ENCODE results near the gene PCMTD2. TPM values are rescaled to one million over a fixed set of nuclear protein-coding genes. Genes with fewer than 3 reads are reported as not detected.
"Not testable (repeated sequence)": the region's sequence is repeated elsewhere in the genome, so short reads cannot be mapped to it uniquely, and the experiment has no call there.

The PCMTD2 gene
- polyA plus RNA-seq, 10 donors = 44.3 to 89.0 (median 58.3) TPM

GRCh38 chr20:64222851-64223525 lies 32.6 kb upstream of the PCMTD2 start:
- no peak for DNase-seq

- DNase-seq = peak in 2 of 3 donors; percentile 59 to 80
These were observed 32.0 kb upstream of the PCMTD2 start for GRCh38 chr20:64223526-64224067.

GRCh38 chr20:64224351-64225170 lies 31.0 kb upstream of the PCMTD2 start:
- peak; percentile 84 to 93 (median 86) for DNase-seq

- no peak for DNase-seq
These were observed 30.4 kb upstream of the PCMTD2 start for GRCh38 chr20:64225171-64225595.

GRCh38 chr20:64225828-64226598 lies 29.5 kb upstream of the PCMTD2 start:
- no peak for DNase-seq

GRCh38 chr20:64226686-64227580 lies 28.6 kb upstream of the PCMTD2 start:
- DNase-seq = no peak

- no peak for DNase-seq
These were observed 27.4 kb upstream of the PCMTD2 start for GRCh38 chr20:64228086-64228653.

GRCh38 chr20:64228751-64229506 lies 26.6 kb upstream of the PCMTD2 start:
- DNase-seq = no peak

GRCh38 chr20:64229507-64230061 lies 26.0 kb upstream of the PCMTD2 start:
- DNase-seq = no peak

GRCh38 chr20:64230461-64231145 lies 24.9 kb upstream of the PCMTD2 start:
- no peak for DNase-seq

- no peak for DNase-seq
These were observed 23.7 kb upstream of the PCMTD2 start for GRCh38 chr20:64231621-64232550.

GRCh38 chr20:64232794-64233193 lies 22.8 kb upstream of the PCMTD2 start:
- DNase-seq = no peak

GRCh38 chr20:64233725-64234124 lies 21.8 kb upstream of the PCMTD2 start:
- DNase-seq = peak; percentile 33 to 55 (median 38)

GRCh38 chr20:64234291-64234791 lies 21.2 kb upstream of the PCMTD2 start:
- no peak for DNase-seq

- DNase-seq = not testable (repeated sequence)
These were observed 20.5 kb upstream of the PCMTD2 start for GRCh38 chr20:64234921-64235565.

- DNase-seq = no peak
These were observed 19.1 kb upstream of the PCMTD2 start for GRCh38 chr20:64236137-64237088.

Measured in muscle of back (tissue), 11 donors.